IPS-11a (cell line): Measurements from ENCODE around the gene CA10.

Experiments
- H3K4me3 ChIP-seq: one replicate; pipeline ENCODE4 v1.5.1; 2013; ENCODE audit warnings: low read depth, low read length, control low read depth

CA10 gene

GRCh38 chr17:52147872-52148271 lies 10.6 kb downstream of the CA10 start:
- no peak overlapping the region for H3K4me3 ChIP-seq

- no peak overlapping the region for H3K4me3 ChIP-seq
Observed at GRCh38 chr17:52147431-52147830, 11.1 kb downstream of the CA10 start.

GRCh38 chr17:52145476-52145875 lies 13.0 kb downstream of the CA10 start:
- H3K4me3 ChIP-seq = no peak overlapping the region

GRCh38 chr17:52143542-52143941 lies 15.0 kb downstream of the CA10 start:
- H3K4me3 ChIP-seq = no peak overlapping the region

- no peak overlapping the region for H3K4me3 ChIP-seq
Observed at GRCh38 chr17:52140601-52141000, 17.9 kb downstream of the CA10 start.

GRCh38 chr17:52138752-52139151 lies 19.8 kb downstream of the CA10 start:
- H3K4me3 ChIP-seq = no peak overlapping the region

GRCh38 chr17:52138350-52138749 lies 20.2 kb downstream of the CA10 start:
- no peak overlapping the region for H3K4me3 ChIP-seq

- H3K4me3 ChIP-seq = no peak overlapping the region
Observed at GRCh38 chr17:52136166-52136565, 22.3 kb downstream of the CA10 start.

GRCh38 chr17:52134641-52135040 lies 23.9 kb downstream of the CA10 start:
- no peak overlapping the region for H3K4me3 ChIP-seq

GRCh38 chr17:52128721-52129120 lies 29.8 kb downstream of the CA10 start:
- H3K4me3 ChIP-seq = no peak overlapping the region

GRCh38 chr17:52124993-52125392 lies 33.5 kb downstream of the CA10 start:
- H3K4me3 ChIP-seq = no peak overlapping the region

GRCh38 chr17:52124561-52124960 lies 34.0 kb downstream of the CA10 start:
- H3K4me3 ChIP-seq = no peak overlapping the region

GRCh38 chr17:52120465-52120864 lies 38.0 kb downstream of the CA10 start:
- H3K4me3 ChIP-seq = no peak overlapping the region

GRCh38 chr17:52110923-52111581 lies 47.5 kb downstream of the CA10 start:
- no peak overlapping the region for H3K4me3 ChIP-seq

- no peak overlapping the region for H3K4me3 ChIP-seq
Observed at GRCh38 chr17:52106638-52107261, 51.8 kb downstream of the CA10 start.

GRCh38 chr17:52106072-52106471 lies 52.4 kb downstream of the CA10 start:
- no peak overlapping the region for H3K4me3 ChIP-seq

- no peak overlapping the region for H3K4me3 ChIP-seq
Observed at GRCh38 chr17:52105591-52105990, 52.9 kb downstream of the CA10 start.

GRCh38 chr17:52096056-52096455 lies 62.5 kb downstream of the CA10 start:
- no peak overlapping the region for H3K4me3 ChIP-seq

- no peak overlapping the region for H3K4me3 ChIP-seq
Observed at GRCh38 chr17:52084176-52084575, 74.3 kb downstream of the CA10 start.

- no peak overlapping the region for H3K4me3 ChIP-seq
Observed at GRCh38 chr17:52079496-52079895, 79.0 kb downstream of the CA10 start.

GRCh38 chr17:52071712-52072111 lies 86.8 kb downstream of the CA10 start:
- no peak overlapping the region for H3K4me3 ChIP-seq

GRCh38 chr17:52064791-52065211 lies 93.7 kb downstream of the CA10 start:
- H3K4me3 ChIP-seq = no peak overlapping the region

- no peak overlapping the region for H3K4me3 ChIP-seq
Observed at GRCh38 chr17:52049496-52049895, 109.0 kb downstream of the CA10 start.
